Cardiac muscle cell (in vitro differentiated cells and primary cell): Measurements from ENCODE around the gene MYL5. TPM values are rescaled to one million over a fixed set of nuclear protein-coding genes. Genes with fewer than 3 reads are reported as not detected.

Experiments used
- DNase-seq, 2 donors: peaks; one replicate each; pipeline versions ENCODE4 v3.0.0 to v3.0.0-alpha.2; 2010 to 2017; ENCODE audit warnings: low read depth in 1 of 2, low spot score in 1 of 2
- H3K27ac ChIP-seq: fragments of 200-600 bp; sonication (generic); 2 replicates; pipeline ENCODE4 v1.5.1; 2016
- H3K27me3 ChIP-seq: fragments of 200-600 bp; sonication (generic); 2 replicates; pipeline ENCODE4 v1.6.0; 2016; ENCODE audit warnings: control low read depth
- H3K36me3 ChIP-seq: fragments of 200-600 bp; sonication (generic); 2 replicates; pipeline ENCODE4 v1.5.1; 2016; ENCODE audit warnings: control low read depth
- H3K4me1 ChIP-seq: fragments of 200-600 bp; sonication (generic); 2 replicates; pipeline ENCODE4 v1.8.1; 2017; ENCODE audit warnings: low read depth, mild to moderate bottlenecking, mixed run types
- H3K4me3 ChIP-seq: fragments of 200-600 bp; sonication (generic); 2 replicates; pipeline ENCODE4 v1.5.1; 2016; ENCODE audit warnings: mild to moderate bottlenecking
- H3K9me3 ChIP-seq: fragments of 200-600 bp; sonication (generic); 2 replicates; pipeline ENCODE4 v1.5.1; 2017; ENCODE audit warnings: low read depth, mild to moderate bottlenecking, control low read depth
- CTCF ChIP-seq: IDR thresholded peaks from 2 replicates; pipeline ENCODE4 v1.5.1; 2012; ENCODE audit warnings: low read depth, mild to moderate bottlenecking, low read length
- polyA plus RNA-seq: library from polyadenylated mRNA; unstranded; fragments of >200 nt; fragmentation: Nextera tagmentation; extraction: Ambion mirVana; gene quantifications from 2 replicates; pipeline ENCODE4 v1.2.1, GENCODE V29; 2016
- total RNA-seq: library from RNA; depleted of rRNA; stranded (reverse); fragments of >200 nt; gene quantifications from 2 replicates; pipeline ENCODE4 v1.2.3, GENCODE V29; 2016

The MYL5 gene
- total and polyA plus RNA-seq, 2 experiments from 2014 or later: 33.8 to 40.5 TPM

- no peaks in the 10 kb centered on the region for H3K36me3 ChIP-seq
- no peaks in the 10 kb centered on the region for H3K9me3 ChIP-seq
- no peak overlapping the region for H3K27ac ChIP-seq
- no peaks in the 10 kb centered on the region for H3K4me1 ChIP-seq
- no peak for TF ChIP-seq CTCF
- no peaks in the 10 kb centered on the region for H3K27me3 ChIP-seq
- no peak overlapping the region for H3K4me3 ChIP-seq
- no peak for DNase-seq
These were observed 43.7 kb upstream of the MYL5 start for GRCh38 chr4:630656-631055.

- Histone ChIP-seq H3K27ac (no peak overlapping the region), H3K4me1 (no peaks in the 10 kb centered on the region), H3K4me3 (no peak overlapping the region), H3K36me3 (no peaks in the 10 kb centered on the region), H3K9me3 (no peaks in the 10 kb centered on the region), H3K27me3 (no peaks in the 10 kb centered on the region)
- no peak for DNase-seq
- no peak for TF ChIP-seq CTCF
These were observed 42.0 kb upstream of the MYL5 start for GRCh38 chr4:632196-632790.

- no peak for TF ChIP-seq CTCF
- Histone ChIP-seq H3K27me3 (no peaks in the 10 kb centered on the region), H3K27ac (no peak overlapping the region), H3K4me3 (no peak overlapping the region), H3K9me3 (no peaks in the 10 kb centered on the region), H3K4me1 (no peaks in the 10 kb centered on the region), H3K36me3 (no peaks in the 10 kb centered on the region)
- DNase-seq: no peak
These were observed 41.4 kb upstream of the MYL5 start for GRCh38 chr4:632926-633325.

GRCh38 chr4:633406-633805, 40.9 kb upstream of the MYL5 start:
- no peaks in the 10 kb centered on the region for H3K9me3 ChIP-seq
- H3K36me3 ChIP-seq: no peaks in the 10 kb centered on the region
- TF ChIP-seq CTCF: no peak
- DNase-seq: no peak
- H3K27ac ChIP-seq: no peak overlapping the region
- H3K27me3 ChIP-seq: no peaks in the 10 kb centered on the region
- no peak overlapping the region for H3K4me3 ChIP-seq
- H3K4me1 ChIP-seq: no peaks in the 10 kb centered on the region

GRCh38 chr4:633976-634598, 40.3 kb upstream of the MYL5 start:
- TF ChIP-seq CTCF: no peak
- no peak for DNase-seq
- no peak overlapping the region for H3K27ac ChIP-seq

More at GRCh38 chr4:633976-634598, 40.3 kb upstream of the MYL5 start:
- Histone ChIP-seq H3K4me3 (no peak overlapping the region), H3K4me1 (no peaks in the 10 kb centered on the region), H3K36me3 (no peaks in the 10 kb centered on the region), H3K27me3 (no peaks in the 10 kb centered on the region), H3K9me3 (no peaks in the 10 kb centered on the region)
